ENCODE data around the gene KCNG4. TPM values are rescaled to one million over a fixed set of nuclear protein-coding genes. Genes with fewer than 3 reads are reported as not detected.

The KCNG4 gene
- total and polyA plus RNA-seq, 2 donors (not counting 1 experiment from before 2014, with no cell fraction given): not detected

- Histone ChIP-seq H3K36me3 (ENCODE audit: control insufficient read depth, insufficient read depth, low read length) (no peaks in the 10 kb centered on the region), H3K27ac (ENCODE audit: insufficient read depth, low read length) (no peak overlapping the region), H3K9me3 (ENCODE audit: control insufficient read depth, insufficient read depth, low read depth, low read length) (no peaks in the 10 kb centered on the region), H3K9ac (ENCODE audit: insufficient read depth, low read length) (no peak overlapping the region), H2AFZ (ENCODE audit: low read length) (peak overlapping the region; percentile 31), H3K27me3 (ENCODE audit: control insufficient read depth, insufficient read depth, low read length) (peaks cover 4% of the 10 kb centered on the region), H3K4me3 (replicated peaks in 1 of 4; ENCODE audit: control extremely low read depth in 1 of 4, insufficient read depth in 1 of 4, low read depth in 3 of 4, low read length in 4 of 4) (no peak overlapping the region), H3K79me2 (ENCODE audit: control insufficient read depth, insufficient read depth, low read length) (no peaks in the 10 kb centered on the region), H3K4me2 (ENCODE audit: extremely low read depth, insufficient read depth, low read length) (peak overlapping the region; percentile 54), H4K20me1 (ENCODE audit: control insufficient read depth, extremely low read depth, insufficient read depth, low read length) (no peaks in the 10 kb centered on the region), H3K4me1 (ENCODE audit: control insufficient read depth, extremely low read depth, insufficient read depth, low read length) (peaks cover 8% of the 10 kb centered on the region)
- no peak for TF ChIP-seq CTCF (conservative IDR thresholded peaks at IDR 0.05 in 1 of 2, IDR thresholded peaks at IDR 0.05 in 1 of 2; ENCODE audit: low read depth in 1 of 2, low read length in 2 of 2)
- TF ChIP-seq EZH2 (IDR thresholded peaks at IDR 0.05; ENCODE audit: low read length, missing control alignments): no peak
- peak in 1 of 2 donors; percentile 77 for DNase-seq (ENCODE audit: low read depth in 2 of 2)
These were observed 44.4 kb upstream of the KCNG4 start for GRCh38 chr16:84284154-84284722.

- no peak overlapping the region for H3K4me2 ChIP-seq (ENCODE audit: extremely low read depth, insufficient read depth, low read length)
- no peak overlapping the region for H3K9ac ChIP-seq (ENCODE audit: insufficient read depth, low read length)
- no peaks in the 10 kb centered on the region for H3K79me2 ChIP-seq (ENCODE audit: control insufficient read depth, insufficient read depth, low read length)
- H2AFZ ChIP-seq (ENCODE audit: low read length): peak overlapping the region; percentile 3
- no peaks in the 10 kb centered on the region for H3K9me3 ChIP-seq (ENCODE audit: control insufficient read depth, insufficient read depth, low read depth, low read length)
- H3K27me3 ChIP-seq (ENCODE audit: control insufficient read depth, insufficient read depth, low read length): peaks cover under 1% of the 10 kb centered on the region
- H3K36me3 ChIP-seq (ENCODE audit: control insufficient read depth, insufficient read depth, low read length): no peaks in the 10 kb centered on the region
- H3K4me1 ChIP-seq (ENCODE audit: control insufficient read depth, extremely low read depth, insufficient read depth, low read length): peaks cover 8% of the 10 kb centered on the region
- DNase-seq (ENCODE audit: low read depth in 2 of 2): no peak
- TF ChIP-seq EZH2 (IDR thresholded peaks at IDR 0.05; ENCODE audit: low read length, missing control alignments) (no peak), CTCF (conservative IDR thresholded peaks at IDR 0.05 in 1 of 2, IDR thresholded peaks at IDR 0.05 in 1 of 2; ENCODE audit: low read depth in 1 of 2, low read length in 2 of 2) (no peak)
- no peaks in the 10 kb centered on the region for H4K20me1 ChIP-seq (ENCODE audit: control insufficient read depth, extremely low read depth, insufficient read depth, low read length)
- no peak overlapping the region for H3K27ac ChIP-seq (ENCODE audit: insufficient read depth, low read length)
- no peak overlapping the region for H3K4me3 ChIP-seq (replicated peaks in 1 of 4; ENCODE audit: control extremely low read depth in 1 of 4, insufficient read depth in 1 of 4, low read depth in 3 of 4, low read length in 4 of 4)
These were observed 43.7 kb upstream of the KCNG4 start for GRCh38 chr16:84283314-84284153.

GRCh38 chr16:84282533-84282932 lies 42.7 kb upstream of the KCNG4 start:
- Histone ChIP-seq H4K20me1 (ENCODE audit: control insufficient read depth, extremely low read depth, insufficient read depth, low read length) (no peaks in the 10 kb centered on the region), H3K27me3 (ENCODE audit: control insufficient read depth, insufficient read depth, low read length) (no peaks in the 10 kb centered on the region), H3K4me3 (replicated peaks in 1 of 4; ENCODE audit: control extremely low read depth in 1 of 4, insufficient read depth in 1 of 4, low read depth in 3 of 4, low read length in 4 of 4) (no peak overlapping the region), H3K9me3 (ENCODE audit: control insufficient read depth, insufficient read depth, low read depth, low read length) (no peaks in the 10 kb centered on the region), H3K9ac (ENCODE audit: insufficient read depth, low read length) (no peak overlapping the region), H3K27ac (ENCODE audit: insufficient read depth, low read length) (no peak overlapping the region), H3K79me2 (ENCODE audit: control insufficient read depth, insufficient read depth, low read length) (no peaks in the 10 kb centered on the region), H2AFZ (ENCODE audit: low read length) (no peak overlapping the region), H3K36me3 (ENCODE audit: control insufficient read depth, insufficient read depth, low read length) (no peaks in the 10 kb centered on the region), H3K4me2 (ENCODE audit: extremely low read depth, insufficient read depth, low read length) (no peak overlapping the region), H3K4me1 (ENCODE audit: control insufficient read depth, extremely low read depth, insufficient read depth, low read length) (peaks cover 8% of the 10 kb centered on the region)
- no peak for DNase-seq (ENCODE audit: low read depth in 2 of 2)
- TF ChIP-seq CTCF (conservative IDR thresholded peaks at IDR 0.05 in 1 of 2, IDR thresholded peaks at IDR 0.05 in 1 of 2; ENCODE audit: low read depth in 1 of 2, low read length in 2 of 2): no peak
- no peak for TF ChIP-seq EZH2 (IDR thresholded peaks at IDR 0.05; ENCODE audit: low read length, missing control alignments)

Data from fibroblast of lung (primary cell).